ENCODE data around the gene SCNN1B. TPM values are rescaled to one million over a fixed set of nuclear protein-coding genes. Genes with fewer than 3 reads are reported as not detected.

The SCNN1B gene
- polyA plus RNA-seq, 1 donor from 2014 or later: not detected

DNA sequence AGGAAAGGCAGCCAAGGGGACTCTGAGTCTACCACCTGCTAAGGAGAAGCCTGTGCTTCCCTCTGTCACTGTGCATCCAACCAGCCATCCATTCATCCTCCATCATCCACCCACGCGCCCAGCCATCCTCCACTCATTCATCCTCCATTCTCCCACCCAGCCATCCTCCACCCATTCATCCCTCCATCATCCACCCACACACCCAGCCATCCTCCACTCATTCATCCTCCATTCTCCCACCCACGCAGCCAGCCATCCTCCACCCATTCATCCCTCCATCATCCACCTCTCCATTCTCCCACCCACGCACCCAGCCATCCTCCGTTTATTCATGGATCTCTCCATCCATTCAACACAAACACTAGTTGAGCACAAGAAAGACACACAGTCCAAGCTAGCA, 76.8 kb downstream of the SCNN1B start:
- no peaks in the 10 kb centered on the region for H3K27me3 ChIP-seq (ENCODE audit: insufficient read depth, low read depth, low read length)
- H3F3A ChIP-seq (ENCODE audit: insufficient read depth, low read length, poor library complexity, severe bottlenecking): no peaks in the 10 kb centered on the region
- H3K27ac ChIP-seq (ENCODE audit: low read length): no peak overlapping the region
- no peak overlapping the region for H3K4me2 ChIP-seq (ENCODE audit: low read length)
- no peaks in the 10 kb centered on the region for H4K20me1 ChIP-seq (ENCODE audit: insufficient read depth)
- no peaks in the 10 kb centered on the region for H3K9me2 ChIP-seq (ENCODE audit: insufficient read depth, low read length)
- H2AFZ ChIP-seq (ENCODE audit: low read depth, low read length): no peak overlapping the region
- H3K9me3 ChIP-seq (ENCODE audit: low read length): no peaks in the 10 kb centered on the region
- H3K4me3 ChIP-seq (ENCODE audit: low read length): no peak overlapping the region
- no peak overlapping the region for H3K9ac ChIP-seq (ENCODE audit: low read length)
- no peaks in the 10 kb centered on the region for H3K79me2 ChIP-seq (replicated peaks; ENCODE audit: insufficient read depth, low read length)
- H3K36me3 ChIP-seq (ENCODE audit: insufficient read depth, low read length): no peaks in the 10 kb centered on the region
- no peak for TF ChIP-seq CTCF (IDR thresholded peaks at IDR 0.05; ENCODE audit: poor library complexity, severe bottlenecking)
- no peak for TF ChIP-seq RAD21 (conservative IDR thresholded peaks at IDR 0.05)
- no peak for TF ChIP-seq SMC3 (conservative IDR thresholded peaks at IDR 0.05; ENCODE audit: poor library complexity)
- no peak for TF ChIP-seq EZH2 (IDR thresholded peaks at IDR 0.05; ENCODE audit: borderline replicate concordance, insufficient read depth, low read length, poor library complexity, severe bottlenecking)
- no peak for TF ChIP-seq TAF1 (IDR thresholded peaks at IDR 0.05; ENCODE audit: low read depth)
- no peak for TF ChIP-seq POLR2AphosphoS5 (IDR thresholded peaks at IDR 0.05)
- TF ChIP-seq MXI1 (conservative IDR thresholded peaks at IDR 0.05; ENCODE audit: poor library complexity, severe bottlenecking): no peak
- TF ChIP-seq EP300 (conservative IDR thresholded peaks at IDR 0.05; ENCODE audit: poor library complexity, severe bottlenecking): no peak

- Histone ChIP-seq H3K27ac (ENCODE audit: low read length) (no peak overlapping the region), H3K9ac (ENCODE audit: low read length) (no peak overlapping the region), H3K9me2 (ENCODE audit: insufficient read depth, low read length) (no peaks in the 10 kb centered on the region), H3K27me3 (ENCODE audit: insufficient read depth, low read depth, low read length) (no peaks in the 10 kb centered on the region), H3K9me3 (ENCODE audit: low read length) (no peaks in the 10 kb centered on the region), H2AFZ (ENCODE audit: low read depth, low read length) (no peak overlapping the region), H3K4me2 (ENCODE audit: low read length) (no peak overlapping the region), H3K4me3 (ENCODE audit: low read length) (no peak overlapping the region), H4K20me1 (ENCODE audit: insufficient read depth) (no peaks in the 10 kb centered on the region), H3K79me2 (replicated peaks; ENCODE audit: insufficient read depth, low read length) (no peaks in the 10 kb centered on the region), H3K36me3 (ENCODE audit: insufficient read depth, low read length) (no peaks in the 10 kb centered on the region), H3F3A (ENCODE audit: insufficient read depth, low read length, poor library complexity, severe bottlenecking) (no peaks in the 10 kb centered on the region)
- TF ChIP-seq MXI1 (conservative IDR thresholded peaks at IDR 0.05; ENCODE audit: poor library complexity, severe bottlenecking) (no peak), EZH2 (IDR thresholded peaks at IDR 0.05; ENCODE audit: borderline replicate concordance, insufficient read depth, low read length, poor library complexity, severe bottlenecking) (no peak), CTCF (IDR thresholded peaks at IDR 0.05; ENCODE audit: poor library complexity, severe bottlenecking) (no peak), SMC3 (conservative IDR thresholded peaks at IDR 0.05; ENCODE audit: poor library complexity) (no peak), POLR2AphosphoS5 (IDR thresholded peaks at IDR 0.05) (no peak), TAF1 (IDR thresholded peaks at IDR 0.05; ENCODE audit: low read depth) (no peak), RAD21 (conservative IDR thresholded peaks at IDR 0.05) (no peak), REST (IDR thresholded peaks at IDR 0.05; ENCODE audit: borderline replicate concordance) (no peak), EP300 (conservative IDR thresholded peaks at IDR 0.05; ENCODE audit: poor library complexity, severe bottlenecking) (no peak)
Observed at GRCh38 chr16:23379707-23380106, 77.6 kb downstream of the SCNN1B start.
